H1 (cell line): ENCODE measurements around the gene ALDH1B1. TPM values are rescaled to one million over a fixed set of nuclear protein-coding genes. Genes with fewer than 3 reads are reported as not detected.

Experiments
- BCL11A ChIP-seq, 2 experiments: IDR thresholded peaks; one replicate each; pipeline ENCODE4 v1.6.1; 2011; ENCODE audit warnings: low read depth in 2 of 2, low read length in 2 of 2, mild to moderate bottlenecking in 2 of 2
- JUN ChIP-seq: IDR thresholded peaks from 2 replicates; pipeline ENCODE4 v1.6.1; 2011; ENCODE audit warnings: low read depth, mild to moderate bottlenecking, improper control_type of control experiment, low read length
- SIN3A ChIP-seq, 2 experiments: IDR thresholded peaks in 1 of 2; conservative IDR thresholded peaks in 1 of 2; 2 replicates each; pipeline ENCODE4 v1.6.1; 2011 to 2012; ENCODE audit warnings: low read length in 2 of 2, improper control_type of control experiment in 1 of 2, low read depth in 1 of 2, mild to moderate bottlenecking in 1 of 2
- TAF7 ChIP-seq: optimal IDR thresholded peaks from 2 replicates; pipeline ENCODE3; 2011; ENCODE audit warnings: low read depth, mild to moderate bottlenecking, inconsistent platforms, low read length, moderate library complexity, borderline replicate concordance
- polyA plus RNA-seq, 7 experiments: library from polyadenylated mRNA; depleted of rRNA in 3 of 7; stranded (reverse) in 5 of 7; unstranded in 2 of 7; fragments of >200 nt in 5 of 7; fragments of 200-250 nt in 2 of 7; gene quantifications; 1 replicate in 5 of 7; 2 replicates in 1 of 7; 4 replicates in 1 of 7; pipeline versions ENCODE4 v1.2.1 to v1.2.3, GENCODE V29; 2011 to 2013; ENCODE audit warnings: missing spikeins in 2 of 7, mixed read lengths in 2 of 7
- total RNA-seq: library from RNA; stranded (reverse); fragmentation: NEBNext Ultra II Directional; extraction: Animal tissue kit (Norgen Biotek cat#: 25700); gene quantifications from 2 replicates; pipeline ENCODE4 v1.2.1, GENCODE V29; 2021
- TF ChIP-seq, protein P1 (sequence below), 3 experiments: IDR thresholded peaks; 1 replicate in 2 of 3; 2 replicates in 1 of 3; pipeline versions ENCODE4 v1.5.1 to v1.6.1; 2011; ENCODE audit warnings: low read length in 3 of 3, mild to moderate bottlenecking in 3 of 3, inconsistent platforms in 2 of 3, low read depth in 1 of 3, moderate library complexity in 1 of 3; ENCODE audit not compliant: insufficient read depth in 1 of 3; ENCODE audit errors: control extremely low read depth in 1 of 3

ALDH1B1 gene
- total and polyA plus RNA-seq, 2 of the 8 experiments (the other 6 are each of a cell fraction or from before 2014, with no cell fraction given) = 41.6 to 78.7 TPM

DNA sequence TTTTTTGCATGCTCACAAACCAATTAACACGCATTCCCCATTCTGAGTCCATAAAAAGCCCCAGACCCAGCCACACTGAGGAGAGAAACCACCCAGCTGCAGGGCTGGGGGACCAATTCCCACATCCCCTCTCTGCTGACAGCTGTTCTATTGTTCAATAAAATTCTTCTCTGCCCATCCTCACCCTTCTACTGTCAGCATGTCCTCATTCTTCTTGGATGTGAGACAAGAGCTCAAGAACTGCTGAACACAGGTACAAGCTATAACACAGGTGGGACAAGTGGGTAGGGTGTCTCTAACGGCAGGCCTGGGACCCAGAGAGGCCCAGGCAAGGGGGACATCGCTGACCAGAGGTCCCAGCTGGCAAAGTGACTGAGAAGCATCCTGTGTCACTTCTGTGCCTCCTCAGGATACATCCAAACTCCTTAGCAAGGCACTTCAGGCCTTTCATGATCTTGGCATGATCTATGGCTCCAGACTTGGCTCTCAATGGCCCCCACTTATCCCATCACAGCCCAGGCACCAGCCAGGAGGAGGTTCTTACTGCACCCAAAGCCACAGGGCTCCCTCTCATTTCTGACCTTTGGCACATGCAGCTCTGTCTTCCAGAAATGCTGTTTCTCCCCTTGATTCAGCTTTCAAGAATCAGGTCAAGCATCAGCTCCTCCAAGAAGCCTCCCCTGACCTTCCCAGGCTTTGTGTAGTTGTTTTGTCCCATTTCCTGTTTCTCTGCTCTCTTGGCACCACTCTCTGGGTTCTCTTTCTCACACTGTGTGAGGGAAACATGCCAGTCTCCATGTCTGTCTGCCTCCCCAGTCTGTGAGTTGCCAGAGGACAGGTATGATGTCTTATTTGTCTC, 7.3 kb upstream of the ALDH1B1 start (continued):
- no peak for TF ChIP-seq TAF7
- no peak for TF ChIP-seq BCL11A (IDR thresholded peaks at IDR 0.05; ENCODE audit: low read depth in 2 of 2, low read length in 2 of 2)
- TF ChIP-seq JUN = no peak
- TF ChIP-seq, protein P1, sequence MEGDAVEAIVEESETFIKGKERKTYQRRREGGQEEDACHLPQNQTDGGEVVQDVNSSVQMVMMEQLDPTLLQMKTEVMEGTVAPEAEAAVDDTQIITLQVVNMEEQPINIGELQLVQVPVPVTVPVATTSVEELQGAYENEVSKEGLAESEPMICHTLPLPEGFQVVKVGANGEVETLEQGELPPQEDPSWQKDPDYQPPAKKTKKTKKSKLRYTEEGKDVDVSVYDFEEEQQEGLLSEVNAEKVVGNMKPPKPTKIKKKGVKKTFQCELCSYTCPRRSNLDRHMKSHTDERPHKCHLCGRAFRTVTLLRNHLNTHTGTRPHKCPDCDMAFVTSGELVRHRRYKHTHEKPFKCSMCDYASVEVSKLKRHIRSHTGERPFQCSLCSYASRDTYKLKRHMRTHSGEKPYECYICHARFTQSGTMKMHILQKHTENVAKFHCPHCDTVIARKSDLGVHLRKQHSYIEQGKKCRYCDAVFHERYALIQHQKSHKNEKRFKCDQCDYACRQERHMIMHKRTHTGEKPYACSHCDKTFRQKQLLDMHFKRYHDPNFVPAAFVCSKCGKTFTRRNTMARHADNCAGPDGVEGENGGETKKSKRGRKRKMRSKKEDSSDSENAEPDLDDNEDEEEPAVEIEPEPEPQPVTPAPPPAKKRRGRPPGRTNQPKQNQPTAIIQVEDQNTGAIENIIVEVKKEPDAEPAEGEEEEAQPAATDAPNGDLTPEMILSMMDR (IDR thresholded peaks at IDR 0.05; ENCODE audit: control extremely low read depth in 1 of 3, insufficient read depth in 1 of 3, low read depth in 1 of 3, low read length in 3 of 3) = no peak
- TF ChIP-seq SIN3A (conservative IDR thresholded peaks at IDR 0.05 in 1 of 2, IDR thresholded peaks at IDR 0.05 in 1 of 2; ENCODE audit: low read depth in 1 of 2, low read length in 2 of 2) = no peak
